ENCODE data around the gene RNF168.
"Not testable (repeated sequence)": the region's sequence is repeated elsewhere in the genome, so short reads cannot be mapped to it uniquely, and the experiment has no call there.

RNF168 gene, protein sequence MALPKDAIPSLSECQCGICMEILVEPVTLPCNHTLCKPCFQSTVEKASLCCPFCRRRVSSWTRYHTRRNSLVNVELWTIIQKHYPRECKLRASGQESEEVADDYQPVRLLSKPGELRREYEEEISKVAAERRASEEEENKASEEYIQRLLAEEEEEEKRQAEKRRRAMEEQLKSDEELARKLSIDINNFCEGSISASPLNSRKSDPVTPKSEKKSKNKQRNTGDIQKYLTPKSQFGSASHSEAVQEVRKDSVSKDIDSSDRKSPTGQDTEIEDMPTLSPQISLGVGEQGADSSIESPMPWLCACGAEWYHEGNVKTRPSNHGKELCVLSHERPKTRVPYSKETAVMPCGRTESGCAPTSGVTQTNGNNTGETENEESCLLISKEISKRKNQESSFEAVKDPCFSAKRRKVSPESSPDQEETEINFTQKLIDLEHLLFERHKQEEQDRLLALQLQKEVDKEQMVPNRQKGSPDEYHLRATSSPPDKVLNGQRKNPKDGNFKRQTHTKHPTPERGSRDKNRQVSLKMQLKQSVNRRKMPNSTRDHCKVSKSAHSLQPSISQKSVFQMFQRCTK

GRCh38 chr3:196503196-196504076 is at the start of gene RNF168:
Gene RNF168 (minus strand): TSS chr3:196503768. CDS start chr3:196503173, 595 bp downstream.
- in situ Hi-C loops (cut with MboI; ENCODE audit: low pct_unique_long_range_greater_than_20kb, low sequenced_read_pairs), result loop anchor here (25.0 kb wide), 1 partner anchor 466 kb away; no protein-coding TSS in a partner anchor
- peak; percentile 98 for DNase-seq

DNA sequence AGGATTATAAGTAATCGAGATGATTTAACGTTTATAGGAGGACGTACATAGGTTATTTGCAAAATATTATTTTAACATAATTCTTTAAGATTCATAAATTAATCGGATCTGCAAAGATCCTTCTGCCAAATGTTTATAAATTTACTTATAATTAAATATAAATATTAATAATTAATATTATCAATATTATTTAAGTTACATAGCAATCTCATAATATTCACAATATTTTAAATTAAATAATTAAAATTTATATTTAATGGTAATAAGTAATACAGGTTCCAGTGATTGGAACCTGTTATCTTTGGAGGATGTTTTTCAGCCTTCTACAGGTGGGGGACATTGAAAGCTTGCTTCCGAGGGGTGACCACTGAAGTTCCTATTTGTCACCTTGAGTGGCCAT is 48.7 kb upstream of the RNF168 start:
- in situ Hi-C loops (cut with MboI; ENCODE audit: low pct_unique_long_range_greater_than_20kb, low sequenced_read_pairs), result no loop called here
- no peak for DNase-seq

GRCh38 chr3:196550172-196550571 is 46.6 kb upstream of the RNF168 start:
- in situ Hi-C loops (cut with MboI; ENCODE audit: low pct_unique_long_range_greater_than_20kb, low sequenced_read_pairs), result not testable (repeated sequence)

GRCh38 chr3:196549312-196549711 is 45.7 kb upstream of the RNF168 start:
- DNase-seq; in situ Hi-C loops (cut with MboI; ENCODE audit: low pct_unique_long_range_greater_than_20kb, low sequenced_read_pairs): not testable (repeated sequence)

More at GRCh38 chr3:196550172-196550571, 46.6 kb upstream of the RNF168 start:
- not testable (repeated sequence) for DNase-seq

- in situ Hi-C loops (cut with MboI; ENCODE audit: low pct_unique_long_range_greater_than_20kb, low sequenced_read_pairs), result no loop called here
- DNase-seq, result no peak
These were observed 43.5 kb upstream of the RNF168 start for GRCh38 chr3:196547067-196547466.

- in situ Hi-C loops (cut with MboI; ENCODE audit: low pct_unique_long_range_greater_than_20kb, low sequenced_read_pairs), result no loop called here
- no peak for DNase-seq
These were observed 43.0 kb upstream of the RNF168 start for GRCh38 chr3:196546537-196546936.

- no peak for DNase-seq
- in situ Hi-C loops (cut with MboI; ENCODE audit: low pct_unique_long_range_greater_than_20kb, low sequenced_read_pairs), result no loop called here
These were observed 41.0 kb upstream of the RNF168 start for GRCh38 chr3:196544491-196544992.

GRCh38 chr3:196541684-196542445 is 38.3 kb upstream of the RNF168 start:
- no peak for DNase-seq
- in situ Hi-C loops (cut with MboI; ENCODE audit: low pct_unique_long_range_greater_than_20kb, low sequenced_read_pairs), result no loop called here

GRCh38 chr3:196537319-196537984 is 33.9 kb upstream of the RNF168 start:
- peak; percentile 52 for DNase-seq
- in situ Hi-C loops (cut with MboI; ENCODE audit: low pct_unique_long_range_greater_than_20kb, low sequenced_read_pairs), result no loop called here

- in situ Hi-C loops (cut with MboI; ENCODE audit: low pct_unique_long_range_greater_than_20kb, low sequenced_read_pairs), result no loop called here
These were observed 29.7 kb upstream of the RNF168 start for GRCh38 chr3:196533260-196533681.

DNA sequence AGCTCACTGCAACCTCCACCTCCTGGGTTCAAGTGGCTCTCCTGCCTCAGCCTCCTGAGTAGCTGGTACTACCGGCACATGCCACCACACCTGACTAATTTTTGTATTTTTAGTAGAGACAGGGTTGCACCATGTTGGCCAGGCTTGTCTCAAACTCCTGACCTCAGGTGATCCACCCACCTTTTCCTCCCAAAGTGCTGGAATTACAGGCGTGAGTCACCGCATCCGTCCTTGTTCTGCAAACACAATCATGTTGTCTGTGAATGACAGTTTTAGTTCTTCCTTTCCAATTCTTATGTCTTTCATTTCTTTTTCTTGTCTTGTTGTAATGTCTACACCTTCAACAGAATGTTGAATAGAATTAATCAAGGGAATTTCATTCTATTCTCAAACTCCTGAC is 27.9 kb upstream of the RNF168 start:
- in situ Hi-C loops (cut with MboI; ENCODE audit: low pct_unique_long_range_greater_than_20kb, low sequenced_read_pairs), result no loop called here
- DNase-seq, result no peak

More at GRCh38 chr3:196533260-196533681, 29.7 kb upstream of the RNF168 start:
- DNase-seq, result no peak

DNA sequence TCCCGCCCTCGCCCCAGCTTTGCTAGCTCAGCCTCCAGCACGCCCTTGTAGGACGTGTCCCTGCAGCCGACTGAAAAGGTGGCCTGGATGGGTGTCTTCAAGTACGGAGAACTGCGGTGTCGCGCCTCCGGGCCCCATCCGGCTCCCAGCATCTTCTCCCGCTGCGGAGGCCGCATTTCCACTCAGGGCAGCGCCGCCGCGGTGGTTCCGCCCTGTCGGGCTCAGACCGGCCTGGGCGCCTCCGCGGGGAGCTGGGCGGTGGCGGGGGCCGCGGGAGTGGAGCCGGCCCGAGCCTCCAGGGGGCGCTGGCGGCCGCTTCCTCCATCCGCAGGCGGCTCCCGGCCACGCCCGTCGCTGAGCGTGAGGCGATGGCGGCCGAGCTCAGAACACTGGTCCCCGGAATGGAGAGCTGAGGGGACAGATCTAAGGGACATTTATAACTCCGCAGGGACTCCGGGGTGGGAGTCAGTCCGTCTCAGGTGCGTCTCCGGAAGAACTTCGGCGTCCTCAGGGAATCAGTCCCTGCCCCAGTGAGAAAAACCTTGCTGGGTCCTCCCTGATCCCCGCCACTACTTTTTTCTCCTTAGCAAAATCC is 25.2 kb upstream of the RNF168 start:
- peak; percentile 92 for DNase-seq
- in situ Hi-C loops (cut with MboI; ENCODE audit: low pct_unique_long_range_greater_than_20kb, low sequenced_read_pairs), result no loop called here

GRCh38 chr3:196525141-196525540 is 21.6 kb upstream of the RNF168 start:
- DNase-seq, result no peak
- in situ Hi-C loops (cut with MboI; ENCODE audit: low pct_unique_long_range_greater_than_20kb, low sequenced_read_pairs), result no loop called here

DNA sequence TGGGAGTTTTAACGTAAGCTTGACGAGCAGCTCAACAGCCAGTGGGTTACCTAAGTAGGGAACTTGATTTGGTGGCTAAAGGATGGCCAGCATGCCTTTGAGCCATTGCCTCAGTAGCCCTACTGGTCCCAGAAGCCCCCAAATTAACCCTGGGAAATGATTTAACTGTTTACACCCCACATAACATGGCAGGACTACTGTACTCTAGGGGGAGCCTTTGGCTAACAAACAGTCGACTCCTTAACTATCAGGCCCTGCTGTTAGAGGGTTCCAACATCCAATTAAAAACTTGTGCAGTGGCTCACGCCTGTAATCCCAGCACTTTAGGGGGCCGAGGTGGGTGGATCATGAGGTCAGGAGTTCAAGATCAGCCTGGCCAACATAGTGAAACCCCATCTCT is 21.0 kb upstream of the RNF168 start:
- in situ Hi-C loops (cut with MboI; ENCODE audit: low pct_unique_long_range_greater_than_20kb, low sequenced_read_pairs), result loop anchor here (25.0 kb wide), 1 partner anchor 487 kb away; no protein-coding TSS in a partner anchor
- DNase-seq, result peak; percentile 60

DNA sequence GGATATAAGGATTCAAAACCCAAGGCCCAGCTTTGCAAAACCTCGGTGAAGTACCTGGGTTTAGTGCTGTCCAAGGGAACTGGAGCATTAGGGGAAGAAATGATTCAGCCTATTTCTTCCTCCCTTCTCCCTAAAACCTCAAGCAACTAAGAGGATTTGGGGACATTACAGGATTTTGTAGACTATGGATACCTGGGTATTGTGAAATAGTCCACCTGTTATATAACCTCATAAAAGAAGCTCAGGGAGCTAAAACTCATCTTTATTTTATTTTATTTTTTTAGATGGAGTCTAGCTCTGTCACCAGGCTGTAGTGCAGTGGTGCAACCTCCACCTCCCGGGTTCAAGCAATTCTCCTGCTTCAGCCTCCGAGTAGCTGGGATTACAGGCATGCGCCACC is 20.3 kb upstream of the RNF168 start:
- in situ Hi-C loops (cut with MboI; ENCODE audit: low pct_unique_long_range_greater_than_20kb, low sequenced_read_pairs), result loop anchor here (25.0 kb wide), 1 partner anchor 487 kb away; no protein-coding TSS in a partner anchor
- DNase-seq, result no peak

DNA sequence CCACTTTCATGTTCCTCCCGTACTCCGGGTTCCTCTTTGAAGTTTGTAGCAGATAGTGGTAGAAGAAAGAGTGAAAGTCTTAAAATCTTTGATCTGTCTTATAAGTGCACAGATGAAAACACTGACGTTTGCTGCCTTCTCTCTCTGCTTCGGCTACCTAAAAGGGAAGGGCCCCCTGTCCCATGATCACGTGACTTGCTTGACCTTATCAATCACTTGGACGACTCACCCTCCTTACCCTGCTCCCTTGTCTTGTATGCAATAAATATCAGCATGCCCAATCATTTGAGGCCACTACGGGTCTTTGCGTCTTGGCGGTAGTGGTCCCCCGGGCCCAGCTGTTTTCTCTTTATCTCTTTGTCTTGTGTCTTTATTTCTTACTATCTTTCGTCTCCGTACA is 17.7 kb upstream of the RNF168 start:
- in situ Hi-C loops (cut with MboI; ENCODE audit: low pct_unique_long_range_greater_than_20kb, low sequenced_read_pairs), result loop anchor here (25.0 kb wide), 1 partner anchor 484 kb away; no protein-coding TSS in a partner anchor

GRCh38 chr3:196519718-196520082 is 16.1 kb upstream of the RNF168 start:
- in situ Hi-C loops (cut with MboI; ENCODE audit: low pct_unique_long_range_greater_than_20kb, low sequenced_read_pairs), result loop anchor here (25.0 kb wide), 1 partner anchor 482 kb away; no protein-coding TSS in a partner anchor
- DNase-seq, result peak; percentile 26

More for the DNA sequence above, 17.7 kb upstream of the RNF168 start:
- not testable (repeated sequence) for DNase-seq
